ENCODE results near the gene CDH3.

The CDH3 gene

DNA sequence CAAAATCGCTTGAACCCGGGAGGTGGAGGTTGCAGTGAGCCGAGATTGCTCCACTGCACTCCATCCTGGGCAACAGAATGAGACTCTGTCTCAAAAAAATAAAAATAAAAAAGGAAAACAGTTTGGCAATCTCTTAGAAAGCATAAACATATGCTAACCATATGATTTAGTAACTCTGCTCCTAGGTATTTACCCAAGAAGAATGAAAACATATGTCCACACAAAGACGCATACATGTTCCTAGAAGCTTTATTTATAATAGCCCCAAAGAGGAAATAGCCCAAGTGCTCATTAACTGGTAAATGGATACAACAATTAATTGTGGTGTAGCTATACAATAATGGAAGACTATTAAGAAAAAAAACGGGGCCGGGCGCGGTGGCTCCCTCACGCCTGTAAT, 73.5 kb downstream of the CDH3 start:
- TF ChIP-seq, protein P1, sequence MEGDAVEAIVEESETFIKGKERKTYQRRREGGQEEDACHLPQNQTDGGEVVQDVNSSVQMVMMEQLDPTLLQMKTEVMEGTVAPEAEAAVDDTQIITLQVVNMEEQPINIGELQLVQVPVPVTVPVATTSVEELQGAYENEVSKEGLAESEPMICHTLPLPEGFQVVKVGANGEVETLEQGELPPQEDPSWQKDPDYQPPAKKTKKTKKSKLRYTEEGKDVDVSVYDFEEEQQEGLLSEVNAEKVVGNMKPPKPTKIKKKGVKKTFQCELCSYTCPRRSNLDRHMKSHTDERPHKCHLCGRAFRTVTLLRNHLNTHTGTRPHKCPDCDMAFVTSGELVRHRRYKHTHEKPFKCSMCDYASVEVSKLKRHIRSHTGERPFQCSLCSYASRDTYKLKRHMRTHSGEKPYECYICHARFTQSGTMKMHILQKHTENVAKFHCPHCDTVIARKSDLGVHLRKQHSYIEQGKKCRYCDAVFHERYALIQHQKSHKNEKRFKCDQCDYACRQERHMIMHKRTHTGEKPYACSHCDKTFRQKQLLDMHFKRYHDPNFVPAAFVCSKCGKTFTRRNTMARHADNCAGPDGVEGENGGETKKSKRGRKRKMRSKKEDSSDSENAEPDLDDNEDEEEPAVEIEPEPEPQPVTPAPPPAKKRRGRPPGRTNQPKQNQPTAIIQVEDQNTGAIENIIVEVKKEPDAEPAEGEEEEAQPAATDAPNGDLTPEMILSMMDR (IDR thresholded peaks at IDR 0.05; ENCODE audit: low read depth, low read length): no peak
- DNase-seq (ENCODE audit: low read depth in 2 of 2): no peak
- H3K4me3 ChIP-seq (replicated peaks in 1 of 2; ENCODE audit: low read depth in 2 of 2, low read length in 2 of 2): no peak overlapping the region

- TF ChIP-seq, protein P1 (IDR thresholded peaks at IDR 0.05; ENCODE audit: low read depth, low read length): no peak
Measured at GRCh38 chr16:68719993-68720489, 74.9 kb downstream of the CDH3 start.

DNA sequence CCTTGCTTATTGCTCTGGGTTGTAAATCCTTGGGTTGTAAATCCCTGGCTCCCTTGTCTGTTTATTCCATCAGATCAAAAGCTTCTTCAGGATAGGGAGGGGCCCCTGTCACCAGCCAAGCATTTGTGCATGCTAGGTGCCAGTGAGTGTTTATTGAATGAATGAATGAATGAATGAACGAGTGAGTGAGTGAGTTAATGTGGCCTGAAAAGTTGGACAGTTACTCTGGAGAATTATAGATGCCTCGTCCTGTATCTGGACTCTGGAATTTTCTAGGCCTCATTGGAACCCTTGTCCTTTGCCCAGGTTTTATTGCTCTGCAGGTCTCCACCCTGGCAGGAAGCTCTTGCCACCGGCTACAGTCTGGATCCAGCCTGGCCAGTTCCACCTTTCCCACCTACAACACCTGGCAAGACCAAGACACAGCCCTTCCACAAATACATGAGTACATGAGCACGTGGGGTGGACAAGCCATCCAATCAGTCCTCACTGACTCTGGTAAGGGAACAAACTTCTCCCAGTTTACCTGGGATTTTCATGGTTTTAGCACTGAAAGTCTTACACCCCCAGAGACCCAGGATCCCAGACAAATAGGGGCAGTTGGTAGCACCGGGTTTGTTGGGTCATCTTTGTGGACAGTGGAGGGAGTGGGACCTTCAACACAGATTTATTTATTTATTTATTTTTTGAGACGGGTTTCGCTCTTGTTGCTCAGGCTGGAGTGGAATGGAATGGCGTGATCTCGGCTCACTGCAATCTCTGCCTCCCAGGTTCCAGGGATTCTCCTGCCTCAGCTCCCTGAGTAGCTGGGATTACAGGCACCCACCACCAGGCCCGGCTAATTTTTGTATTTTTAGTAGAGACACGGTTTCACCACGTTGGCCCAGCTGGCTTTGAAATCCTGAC, 77.3 kb downstream of the CDH3 start:
- DNase-seq (ENCODE audit: low read depth in 2 of 2): no peak
- TF ChIP-seq, protein P1 (IDR thresholded peaks at IDR 0.05; ENCODE audit: low read depth, low read length): no peak
- no peak overlapping the region for H3K4me3 ChIP-seq (replicated peaks in 1 of 2; ENCODE audit: low read depth in 2 of 2, low read length in 2 of 2)

More at GRCh38 chr16:68719993-68720489, 74.9 kb downstream of the CDH3 start:
- DNase-seq (ENCODE audit: low read depth in 2 of 2): no peak
- H3K4me3 ChIP-seq (replicated peaks in 1 of 2; ENCODE audit: low read depth in 2 of 2, low read length in 2 of 2): no peak overlapping the region

DNA sequence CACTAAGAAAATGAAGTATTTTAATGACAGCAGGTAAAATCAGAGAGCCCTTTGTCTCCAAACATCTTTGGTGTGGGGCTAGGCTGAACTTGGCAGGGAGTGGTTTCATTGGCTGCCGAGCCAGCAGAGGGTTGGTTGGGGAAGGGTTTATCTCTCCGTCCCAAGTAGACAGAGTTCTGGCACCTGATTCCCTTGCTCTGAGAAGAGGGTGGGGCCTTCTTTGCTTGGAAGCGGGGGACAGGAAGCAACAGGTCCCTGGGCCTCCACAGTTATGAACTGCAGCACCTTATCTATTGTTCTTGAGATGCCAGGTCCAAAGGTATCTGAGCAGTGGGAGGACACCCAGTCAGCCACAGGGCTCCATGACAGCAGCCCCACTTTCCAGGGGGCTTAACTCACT, 79.7 kb downstream of the CDH3 start:
- H3K4me3 ChIP-seq (replicated peaks in 1 of 2; ENCODE audit: low read depth in 2 of 2, low read length in 2 of 2): no peak overlapping the region
- TF ChIP-seq, protein P1 (IDR thresholded peaks at IDR 0.05; ENCODE audit: low read depth, low read length): no peak
- DNase-seq (ENCODE audit: low read depth in 2 of 2): no peak

DNA sequence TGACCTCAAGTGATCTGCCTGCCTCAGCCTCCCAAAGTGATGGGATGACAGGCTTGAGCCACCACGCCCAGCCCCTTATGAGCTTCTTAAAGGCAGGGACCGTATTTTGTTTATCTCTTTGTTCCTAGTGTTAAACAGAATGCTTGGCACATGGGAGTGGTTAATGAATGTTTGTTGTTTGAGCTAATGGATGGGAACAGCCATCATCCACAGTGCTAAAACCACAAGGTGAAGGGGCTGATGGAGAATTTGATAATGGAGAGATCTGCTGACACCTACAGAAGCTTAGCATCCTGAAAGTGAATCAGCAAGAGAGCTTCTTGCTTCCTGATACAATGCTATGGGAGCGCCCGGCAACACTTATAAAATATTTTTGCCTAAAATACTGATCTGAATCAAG, 83.4 kb downstream of the CDH3 start:
- no peak overlapping the region for H3K4me3 ChIP-seq (replicated peaks in 1 of 2; ENCODE audit: low read depth in 2 of 2, low read length in 2 of 2)
- TF ChIP-seq, protein P1 (IDR thresholded peaks at IDR 0.05; ENCODE audit: low read depth, low read length): no peak
- DNase-seq (ENCODE audit: low read depth in 2 of 2): no peak

GRCh38 chr16:68731637-68732036, 86.5 kb downstream of the CDH3 start:
- TF ChIP-seq, protein P1 (IDR thresholded peaks at IDR 0.05; ENCODE audit: low read depth, low read length): no peak
- DNase-seq (ENCODE audit: low read depth in 2 of 2): no peak
- no peak overlapping the region for H3K4me3 ChIP-seq (replicated peaks in 1 of 2; ENCODE audit: low read depth in 2 of 2, low read length in 2 of 2)
